ENCODE data around the gene CD52. TPM values are rescaled to one million over a fixed set of nuclear protein-coding genes. Genes with fewer than 3 reads are reported as not detected.

Gene CD52
- total RNA-seq, 5 donors from 2014 or later (not counting 1 experiment from before 2014, with no cell fraction given), result 994 to 1,121 (median 1,054) TPM

GRCh38 chr1:26353976-26354820 lies 36.4 kb downstream of the CD52 start, which contains the start of gene CRYBG2:
Gene CRYBG2 (minus strand): TSS chr1:26354130. CDS start chr1:26346657, 7,473 bp downstream.
- no peak within 1 kb of the TSS for H3K4me3 Mint-ChIP-seq
- no peaks in the 10 kb centered on the region for H3K27me3 Mint-ChIP-seq
- Histone ChIP-seq H3K4me3 (ENCODE audit: control insufficient read depth in 1 of 2, extremely low read depth in 1 of 2, low read length in 1 of 2) (no peak within 1 kb of the TSS), H3K27ac (ENCODE audit: low read length) (no peak within 1 kb of the TSS), H3K27me3 (replicated peaks in 1 of 2; ENCODE audit: control insufficient read depth in 2 of 2, extremely low read depth in 1 of 2, insufficient read depth in 2 of 2, low read length in 1 of 2) (peaks cover 0 to 8% of the 10 kb centered on the region in 2 experiments), H3K4me1 (ENCODE audit: control insufficient read depth in 1 of 2, extremely low read depth in 1 of 2, insufficient read depth in 2 of 2, low read length in 2 of 2) (peaks cover 4 to 14% of the 10 kb centered on the region in 2 experiments), H3K9me3 (no peaks in the 10 kb centered on the region), H3K36me3 (ENCODE audit: control insufficient read depth in 2 of 2, extremely low read depth in 1 of 2, insufficient read depth in 1 of 2, low read length in 1 of 2) (no peaks in the 10 kb centered on the region)
- H3K36me3 Mint-ChIP-seq, result no peaks in the 10 kb centered on the region
- no peak within 1 kb of the TSS for H3K27ac Mint-ChIP-seq
- ATAC-seq (replicated peaks in 1 of 4), result no peak
- DNase-seq, result no peak
- WGBS (ENCODE audit: insufficient coverage), result 94% methylated on average over 21 of the region's 21 CpGs
- ChIA-PET POLR2A (no interaction called here), CTCF (interaction anchor here in 1 of 2 donors (0.6 kb wide), 1 partner anchor 22 kb away, joined by 7 read pairs; no protein-coding TSS in a partner anchor)
- peaks cover 10 to 20% (median 11%) of the 10 kb centered on the region in 3 donors for H3K4me1 Mint-ChIP-seq
- H3K9me3 Mint-ChIP-seq, result no peaks in the 10 kb centered on the region

GRCh38 chr1:26354972-26355371 lies 37.2 kb downstream of the CD52 start:
- 97% methylated on average over 7 of the region's 9 CpGs for WGBS (ENCODE audit: insufficient coverage)
- H3K27me3 Mint-ChIP-seq, result no peaks in the 10 kb centered on the region
- ATAC-seq (replicated peaks in 1 of 4) (no peak), DNase-seq (no peak)
- Histone ChIP-seq H3K4me3 (ENCODE audit: control insufficient read depth in 1 of 2, extremely low read depth in 1 of 2, low read length in 1 of 2) (no peak overlapping the region), H3K4me1 (ENCODE audit: control insufficient read depth in 1 of 2, extremely low read depth in 1 of 2, insufficient read depth in 2 of 2, low read length in 2 of 2) (peaks cover 4 to 22% of the 10 kb centered on the region in 2 experiments), H3K36me3 (ENCODE audit: control insufficient read depth in 2 of 2, extremely low read depth in 1 of 2, insufficient read depth in 1 of 2, low read length in 1 of 2) (no peaks in the 10 kb centered on the region), H3K27me3 (replicated peaks in 1 of 2; ENCODE audit: control insufficient read depth in 2 of 2, extremely low read depth in 1 of 2, insufficient read depth in 2 of 2, low read length in 1 of 2) (peaks cover 0 to 12% of the 10 kb centered on the region in 2 experiments), H3K27ac (ENCODE audit: low read length) (no peak overlapping the region), H3K9me3 (no peaks in the 10 kb centered on the region)
- H3K4me3 Mint-ChIP-seq, result no peak overlapping the region
- no peaks in the 10 kb centered on the region for H3K9me3 Mint-ChIP-seq
- peaks cover 15 to 28% (median 15%) of the 10 kb centered on the region in 3 donors for H3K4me1 Mint-ChIP-seq
- ChIA-PET POLR2A (no interaction called here), CTCF (no interaction called here)
- no peaks in the 10 kb centered on the region for H3K36me3 Mint-ChIP-seq
- H3K27ac Mint-ChIP-seq, result no peak overlapping the region

DNA sequence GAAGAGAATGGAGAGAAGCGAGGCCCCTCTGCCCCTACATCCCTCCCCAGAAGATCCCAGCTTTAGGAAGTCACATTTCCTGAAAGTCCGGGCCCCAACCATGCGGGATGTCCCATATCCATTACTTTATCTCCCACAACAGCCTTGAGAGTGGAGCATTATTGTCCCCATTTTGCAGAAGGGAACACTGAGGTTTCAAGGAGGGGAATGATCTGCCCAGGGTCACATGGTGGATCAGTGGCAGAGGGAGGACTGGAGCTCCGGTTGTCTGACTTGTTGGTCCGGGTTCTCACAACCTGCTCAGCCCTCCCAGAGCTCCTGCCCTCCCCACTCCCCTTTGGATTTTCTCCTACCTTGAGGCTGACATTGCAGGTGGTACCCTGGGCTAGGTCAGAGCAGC lies 38.3 kb downstream of the CD52 start:
- H3K4me3 Mint-ChIP-seq, result no peak overlapping the region
- ChIA-PET CTCF (interaction anchor here in 1 of 2 donors (0.6 kb wide), 1 partner anchor 48 kb away, joined by 3 read pairs; no protein-coding TSS in a partner anchor), POLR2A (no interaction called here)
- no peaks in the 10 kb centered on the region for H3K9me3 Mint-ChIP-seq
- Histone ChIP-seq H3K36me3 (ENCODE audit: control insufficient read depth in 2 of 2, extremely low read depth in 1 of 2, insufficient read depth in 1 of 2, low read length in 1 of 2) (no peaks in the 10 kb centered on the region), H3K4me3 (ENCODE audit: control insufficient read depth in 1 of 2, extremely low read depth in 1 of 2, low read length in 1 of 2) (no peak overlapping the region), H3K27ac (ENCODE audit: low read length) (no peak overlapping the region), H3K9me3 (no peaks in the 10 kb centered on the region), H3K27me3 (replicated peaks in 1 of 2; ENCODE audit: control insufficient read depth in 2 of 2, extremely low read depth in 1 of 2, insufficient read depth in 2 of 2, low read length in 1 of 2) (peaks cover 0 to 17% of the 10 kb centered on the region in 2 experiments), H3K4me1 (ENCODE audit: control insufficient read depth in 1 of 2, extremely low read depth in 1 of 2, insufficient read depth in 2 of 2, low read length in 2 of 2) (peaks cover 7 to 33% of the 10 kb centered on the region in 2 experiments)
- peak overlapping the region in 1 of 2 donors; percentile 56 for H3K27ac Mint-ChIP-seq
- H3K27me3 Mint-ChIP-seq, result peaks cover 4 to 6% of the 10 kb centered on the region in 2 donors
- H3K36me3 Mint-ChIP-seq, result no peaks in the 10 kb centered on the region
- DNase-seq (no peak), ATAC-seq (replicated peaks in 1 of 4) (no peak)
- WGBS (ENCODE audit: insufficient coverage), result no CpG with 5 or more reads among the region's 5 CpGs
- peaks cover 23 to 38% (median 26%) of the 10 kb centered on the region in 3 donors for H3K4me1 Mint-ChIP-seq

GRCh38 chr1:26357121-26357602 lies 39.4 kb downstream of the CD52 start:
- peaks cover 7 to 41% of the 10 kb centered on the region in 2 experiments for H3K4me1 ChIP-seq (ENCODE audit: control insufficient read depth in 1 of 2, extremely low read depth in 1 of 2, insufficient read depth in 2 of 2, low read length in 2 of 2)
- H3K4me3 Mint-ChIP-seq, result no peak overlapping the region
- POLR2A ChIA-PET, result no interaction called here
- 89% methylated on average over 8 of the region's 10 CpGs for WGBS (ENCODE audit: insufficient coverage)
- CTCF ChIA-PET, result no interaction called here
- H3K4me1 Mint-ChIP-seq, result peaks cover 29 to 47% (median 33%) of the 10 kb centered on the region in 3 donors
- no peak for DNase-seq
- H3K9me3 ChIP-seq, result no peaks in the 10 kb centered on the region
- no peaks in the 10 kb centered on the region for H3K36me3 Mint-ChIP-seq
- no peaks in the 10 kb centered on the region for H3K36me3 ChIP-seq (ENCODE audit: control insufficient read depth in 2 of 2, extremely low read depth in 1 of 2, insufficient read depth in 1 of 2, low read length in 1 of 2)
- no peak overlapping the region for H3K4me3 ChIP-seq (ENCODE audit: control insufficient read depth in 1 of 2, extremely low read depth in 1 of 2, low read length in 1 of 2)
- no peak for ATAC-seq (replicated peaks in 1 of 4)
- H3K27ac Mint-ChIP-seq, result peak overlapping the region in 1 of 2 donors; percentile 39
- no peak overlapping the region for H3K27ac ChIP-seq (ENCODE audit: low read length)
- peaks cover 0 to 23% of the 10 kb centered on the region in 2 experiments for H3K27me3 ChIP-seq (replicated peaks in 1 of 2; ENCODE audit: control insufficient read depth in 2 of 2, extremely low read depth in 1 of 2, insufficient read depth in 2 of 2, low read length in 1 of 2)
- H3K9me3 Mint-ChIP-seq, result no peaks in the 10 kb centered on the region
- H3K27me3 Mint-ChIP-seq, result peaks cover 4 to 13% of the 10 kb centered on the region in 2 donors

DNA sequence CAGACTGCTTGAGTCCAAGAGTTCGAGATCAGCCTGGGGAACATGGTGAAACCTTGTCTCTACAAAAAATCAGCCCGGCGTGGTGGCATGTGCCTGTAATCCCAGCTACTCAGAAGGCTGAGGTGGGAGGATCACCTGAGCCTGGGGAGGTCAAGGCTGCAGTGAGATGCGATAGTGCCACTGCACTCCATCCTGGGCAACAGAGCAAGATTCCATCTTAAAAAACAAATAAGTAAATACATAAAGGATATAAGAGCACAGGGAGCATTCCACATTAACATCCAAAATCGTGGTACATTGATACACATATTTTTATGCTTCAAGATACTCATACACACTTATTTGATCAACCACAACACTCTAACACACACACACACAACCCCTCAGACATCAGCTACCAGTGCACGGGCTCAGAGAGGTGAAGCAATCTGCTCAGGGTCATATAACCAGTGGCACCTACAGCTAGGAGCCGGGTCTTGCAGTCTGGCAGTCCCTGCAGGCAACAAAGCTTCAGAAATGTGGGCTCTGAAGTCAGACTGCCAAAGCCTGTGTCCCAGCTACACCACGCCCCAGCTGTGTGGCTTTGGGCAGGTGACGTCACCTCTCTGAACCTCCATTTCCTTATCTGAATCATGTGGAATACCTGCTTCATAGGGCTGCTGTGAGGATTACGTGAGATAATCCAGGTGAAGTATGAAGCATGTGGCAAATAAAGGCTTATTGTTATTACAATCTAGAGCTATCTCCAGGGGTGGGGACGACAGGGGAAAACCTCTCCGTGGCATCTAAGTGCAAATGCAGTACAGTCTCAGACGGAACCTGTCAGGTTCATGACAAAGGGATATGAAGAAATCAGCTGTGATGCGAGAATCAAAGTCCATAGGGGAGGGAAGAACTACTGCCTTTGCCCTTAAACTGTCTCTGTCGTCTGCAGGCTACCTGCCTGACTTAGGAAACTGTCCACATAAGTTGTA lies 40.9 kb downstream of the CD52 start:
- no peaks in the 10 kb centered on the region for H3K9me3 ChIP-seq
- H3K27me3 ChIP-seq (replicated peaks in 1 of 2; ENCODE audit: control insufficient read depth in 2 of 2, extremely low read depth in 1 of 2, insufficient read depth in 2 of 2, low read length in 1 of 2), result peaks cover 0 to 23% of the 10 kb centered on the region in 2 experiments
- no peaks in the 10 kb centered on the region for H3K36me3 ChIP-seq (ENCODE audit: control insufficient read depth in 2 of 2, extremely low read depth in 1 of 2, insufficient read depth in 1 of 2, low read length in 1 of 2)
- H3K4me1 Mint-ChIP-seq, result peaks cover 41 to 63% (median 45%) of the 10 kb centered on the region in 3 donors
- WGBS (ENCODE audit: insufficient coverage), result 34% methylated on average over 6 of the region's 15 CpGs
- peak overlapping the region; percentile 29 to 60 for H3K27ac Mint-ChIP-seq
- CTCF ChIA-PET, result interaction anchor here in 1 of 2 donors (0.6 to 1.4 kb wide), 7 partner anchors 19 to 1971 kb away, joined by 3 to 11 read pairs (median 4); partner anchors contain the start of gene CEP85
- H3K27me3 Mint-ChIP-seq, result peaks cover 4 to 16% of the 10 kb centered on the region in 2 donors
- peak overlapping the region; percentile 41 to 78 (median 57) for H3K4me3 Mint-ChIP-seq
- POLR2A ChIA-PET, result interaction anchor here in 1 of 2 donors (0.6 kb wide), 1 partner anchor 250 kb away, joined by 3 read pairs; no protein-coding TSS in a partner anchor
- DNase-seq (peak; percentile 25 to 86 (median 68)), ATAC-seq (replicated peaks in 1 of 4) (peak; percentile 76 to 87 (median 82))
- peak overlapping the region in 1 of 2 donors; percentile 4 for H3K4me3 ChIP-seq (ENCODE audit: control insufficient read depth in 1 of 2, extremely low read depth in 1 of 2, low read length in 1 of 2)
- no peaks in the 10 kb centered on the region for H3K36me3 Mint-ChIP-seq
- H3K27ac ChIP-seq (ENCODE audit: low read length), result no peak overlapping the region
- H3K4me1 ChIP-seq (ENCODE audit: control insufficient read depth in 1 of 2, extremely low read depth in 1 of 2, insufficient read depth in 2 of 2, low read length in 2 of 2), result peaks cover 12 to 54% of the 10 kb centered on the region in 2 experiments
- H3K9me3 Mint-ChIP-seq, result no peaks in the 10 kb centered on the region

All from T-cell (primary cell).